Small intestine (tissue), 7 donors: ENCODE results near the gene RFPL4A. TPM values are rescaled to one million over a fixed set of nuclear protein-coding genes. Genes with fewer than 3 reads are reported as not detected.
"Not testable (repeated sequence)": the region's sequence is repeated elsewhere in the genome, so short reads cannot be mapped to it uniquely, and the experiment has no call there.

Experiments
- DNase-seq, 2 donors: peaks; one replicate each; pipeline versions ENCODE4 v3.0.0 to v3.0.0-alpha.2; 2013
- FAIRE-seq: peaks from 2 replicates; lab custom pipeline; 2012; peaks lifted over from hg19 to GRCh38; lab: Jason Lieb, UNC
- H3K27ac ChIP-seq, 3 donors: one replicate each; pipeline ENCODE4 v1.5.1; 2013; ENCODE audit warnings: low read length in 2 of 3, mild to moderate bottlenecking in 2 of 3, control low read depth in 1 of 3, inconsistent platforms in 1 of 3, low read depth in 1 of 3, moderate library complexity in 1 of 3
- H3K27me3 ChIP-seq, 3 donors: one replicate each; pipeline ENCODE4 v1.6.1; 2013; ENCODE audit warnings: low read length in 3 of 3, inconsistent platforms in 1 of 3; ENCODE audit not compliant: control insufficient read depth in 3 of 3, insufficient read depth in 3 of 3
- H3K36me3 ChIP-seq, 3 donors: one replicate each; pipeline ENCODE4 v1.6.1; 2013; ENCODE audit warnings: low read length in 3 of 3, inconsistent platforms in 1 of 3, low read depth in 1 of 3, mild to moderate bottlenecking in 1 of 3, moderate library complexity in 1 of 3; ENCODE audit not compliant: control insufficient read depth in 3 of 3, insufficient read depth in 2 of 3
- H3K4me1 ChIP-seq, 3 donors: one replicate each; pipeline ENCODE4 v1.6.1; 2013; ENCODE audit warnings: low read length in 2 of 3, inconsistent platforms in 1 of 3, low read depth in 1 of 3, mild to moderate bottlenecking in 1 of 3, moderate library complexity in 1 of 3; ENCODE audit not compliant: control insufficient read depth in 3 of 3, insufficient read depth in 2 of 3
- H3K4me3 ChIP-seq, 3 donors: one replicate each; pipeline ENCODE4 v1.5.1; 2013; ENCODE audit warnings: low read length in 3 of 3, control low read depth in 1 of 3, inconsistent platforms in 1 of 3, low read depth in 1 of 3, mild to moderate bottlenecking in 1 of 3, moderate library complexity in 1 of 3
- H3K9me3 ChIP-seq, 2 donors: one replicate each; pipeline ENCODE4 v1.6.1; 2013; ENCODE audit warnings: low read depth in 1 of 2, low read length in 1 of 2; ENCODE audit not compliant: control insufficient read depth in 2 of 2, insufficient read depth in 1 of 2
- WGBS, 3 donors: extraction: QIAGEN DNeasy Blood & Tissue Kit; methylation state at CpG; one replicate each; pipeline ENCODE4 v1.1.7; 2013; 5-methylcytosine and 5-hydroxymethylcytosine counted together
- polyA plus RNA-seq, 4 donors: library from polyadenylated mRNA; stranded (reverse) in 3 of 4; unstranded in 1 of 4; fragments of 200-250 nt in 3 of 4; fragments of 120-200 nt in 1 of 4; gene quantifications; one replicate each; pipeline versions ENCODE4 v1.2.1 to v1.2.3, GENCODE V29; 2013
- donor health status: healthy with polysubstance abuse.
- donor health status: control.
- donor health status: control.
- donor health status: Bipolar disorder and iron deficiency.
- donor health status: healthy.

The RFPL4A gene
- polyA plus RNA-seq, 4 donors: 0.04 to 0.25 TPM; not detected in 2

- 86 to 91% (median 89%) methylated on average over 8 of the region's 8 CpGs for WGBS, 3 donors
These were observed 35.4 kb upstream of the RFPL4A start for GRCh38 chr19:55723491-55723890.

GRCh38 chr19:55730378-55730777 lies 28.5 kb upstream of the RFPL4A start:
- not testable (repeated sequence) for H3K9me3 ChIP-seq, FAIRE-seq, H3K27ac ChIP-seq, H3K36me3 ChIP-seq, H3K4me1 ChIP-seq, H3K4me3 ChIP-seq, H3K27me3 ChIP-seq, DNase-seq
- 79 to 80% (median 80%) methylated on average over 2 of the region's 2 CpGs for WGBS, 3 donors

More at GRCh38 chr19:55723491-55723890, 35.4 kb upstream of the RFPL4A start:
- Histone ChIP-seq H3K36me3 (no peaks in the 10 kb centered on the region), H3K4me1 (no peaks in the 10 kb centered on the region), H3K27me3 (peaks cover 0 to 3% (median 0%) of the 10 kb centered on the region in 3 donors), H3K9me3 (peaks cover 0 to 5% of the 10 kb centered on the region in 2 donors), H3K27ac (no peak overlapping the region), H3K4me3 (no peak overlapping the region)
- no peak for FAIRE-seq
- DNase-seq: no peak

GRCh38 chr19:55738302-55738701 lies 20.6 kb upstream of the RFPL4A start, which contains the start of gene NLRP9:
Gene NLRP9 (minus strand): TSS chr19:55738402. CDS start chr19:55738374, 28 bp downstream.
- WGBS, 3 donors: 90 to 93% (median 92%) methylated on average over 3 of the region's 3 CpGs
- no peak for FAIRE-seq

GRCh38 chr19:55750715-55751114 lies 8.2 kb upstream of the RFPL4A start:
- H3K27ac ChIP-seq: no peak overlapping the region
- H3K36me3 ChIP-seq: no peaks in the 10 kb centered on the region
- H3K4me1 ChIP-seq: no peaks in the 10 kb centered on the region
- no peaks in the 10 kb centered on the region for H3K9me3 ChIP-seq
- 90 to 92% (median 92%) methylated on average over 6 of the region's 6 CpGs for WGBS, 3 donors
- DNase-seq: no peak
- no peaks in the 10 kb centered on the region for H3K27me3 ChIP-seq
- no peak overlapping the region for H3K4me3 ChIP-seq
- no peak for FAIRE-seq

More at GRCh38 chr19:55738302-55738701, 20.6 kb upstream of the RFPL4A start, which contains the start of gene NLRP9:
- Histone ChIP-seq H3K27ac (no peak within 1 kb of the TSS), H3K27me3 (no peaks in the 10 kb centered on the region), H3K9me3 (no peaks in the 10 kb centered on the region), H3K4me3 (no peak within 1 kb of the TSS), H3K36me3 (no peaks in the 10 kb centered on the region), H3K4me1 (no peaks in the 10 kb centered on the region)
- DNase-seq: no peak

GRCh38 chr19:55753401-55753800 lies 5.5 kb upstream of the RFPL4A start:
- no peak overlapping the region for H3K4me3 ChIP-seq
- no peaks in the 10 kb centered on the region for H3K27me3 ChIP-seq
- FAIRE-seq (no peak), DNase-seq (peak; percentile 7 to 81)
- H3K4me1 ChIP-seq: no peaks in the 10 kb centered on the region
- WGBS, 3 donors: 6 to 44% (median 33%) methylated on average over 3 of the region's 3 CpGs
- no peak overlapping the region for H3K27ac ChIP-seq
- H3K9me3 ChIP-seq: no peaks in the 10 kb centered on the region
- H3K36me3 ChIP-seq: no peaks in the 10 kb centered on the region

GRCh38 chr19:55756808-55757207 lies 2.1 kb upstream of the RFPL4A start:
- not testable (repeated sequence) for H3K4me1 ChIP-seq, H3K4me3 ChIP-seq, H3K27ac ChIP-seq, FAIRE-seq, H3K9me3 ChIP-seq, H3K27me3 ChIP-seq, H3K36me3 ChIP-seq, DNase-seq
- WGBS, 3 donors: 77 to 84% (median 78%) methylated on average over 4 of the region's 4 CpGs

DNA sequence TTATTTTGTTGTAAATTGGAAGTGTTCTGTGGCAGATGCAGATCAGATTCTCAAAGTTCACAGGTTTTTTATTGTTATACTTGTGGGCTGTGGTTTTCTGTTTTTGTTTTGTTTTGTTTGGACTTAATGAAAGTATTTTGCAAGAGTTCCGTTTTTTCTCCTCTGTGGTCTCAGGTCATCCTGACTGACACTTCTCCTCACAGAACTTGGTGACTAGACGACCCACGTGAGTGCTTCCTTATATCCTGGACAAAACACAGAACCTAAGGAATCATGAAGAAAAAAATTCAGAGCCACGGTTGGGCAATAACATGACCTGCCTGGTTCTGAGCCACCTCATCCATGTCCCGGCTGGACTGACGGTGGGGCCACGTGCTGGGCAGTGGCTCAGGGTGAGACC lies 7.6 kb downstream of the RFPL4A start:
- 55 to 68% (median 59%) methylated on average over 6 to 7 of the region's 7 CpGs for WGBS, 3 donors
- H3K4me1 ChIP-seq: no peaks in the 10 kb centered on the region
- no peaks in the 10 kb centered on the region for H3K9me3 ChIP-seq
- no peak overlapping the region for H3K4me3 ChIP-seq
- DNase-seq: no peak
- H3K36me3 ChIP-seq: no peaks in the 10 kb centered on the region
- no peak for FAIRE-seq
- H3K27ac ChIP-seq: no peak overlapping the region
- H3K27me3 ChIP-seq: peaks cover 0 to 5% (median 0%) of the 10 kb centered on the region in 3 donors

GRCh38 chr19:55768818-55769217 lies 9.9 kb downstream of the RFPL4A start, which contains the start of gene RFPL4AL1:
Gene RFPL4AL1 (plus strand): TSS chr19:55769118. CDS start chr19:55771805, 2,687 bp downstream.
- not testable (repeated sequence) for H3K4me3 ChIP-seq, H3K4me1 ChIP-seq, H3K36me3 ChIP-seq, H3K9me3 ChIP-seq, FAIRE-seq, H3K27me3 ChIP-seq, DNase-seq, H3K27ac ChIP-seq
- WGBS, 3 donors: 82 to 85% (median 85%) methylated on average over 4 to 5 of the region's 6 CpGs

GRCh38 chr19:55769632-55770031 lies 10.7 kb downstream of the RFPL4A start:
- not testable (repeated sequence) for H3K4me3 ChIP-seq, DNase-seq, H3K27ac ChIP-seq, H3K4me1 ChIP-seq, H3K36me3 ChIP-seq, H3K27me3 ChIP-seq, FAIRE-seq, H3K9me3 ChIP-seq
- 16 to 35% (median 30%) methylated on average over 1 to 3 of the region's 3 CpGs for WGBS, 3 donors
